SK-N-SH (cell line): ENCODE measurements around the gene AMZ1.

ENCODE experiments used
- POLR2AphosphoS5 ChIP-seq: IDR thresholded peaks from 2 replicates; pipeline ENCODE4 v1.6.1; 2012; ENCODE audit warnings: low read depth, low read length
- RXRA ChIP-seq: IDR thresholded peaks from 2 replicates; pipeline ENCODE4 v1.4.0; 2012; ENCODE audit warnings: low read depth, mild to moderate bottlenecking, borderline replicate concordance
- TF ChIP-seq, protein P1 (sequence below): fragments of 200-600 bp; sonication (generic); IDR thresholded peaks from 2 replicates; pipeline ENCODE4 v1.6.1; 2017; ENCODE audit warnings: antibody characterized with exemption, mild to moderate bottlenecking, moderate library complexity

DNA sequence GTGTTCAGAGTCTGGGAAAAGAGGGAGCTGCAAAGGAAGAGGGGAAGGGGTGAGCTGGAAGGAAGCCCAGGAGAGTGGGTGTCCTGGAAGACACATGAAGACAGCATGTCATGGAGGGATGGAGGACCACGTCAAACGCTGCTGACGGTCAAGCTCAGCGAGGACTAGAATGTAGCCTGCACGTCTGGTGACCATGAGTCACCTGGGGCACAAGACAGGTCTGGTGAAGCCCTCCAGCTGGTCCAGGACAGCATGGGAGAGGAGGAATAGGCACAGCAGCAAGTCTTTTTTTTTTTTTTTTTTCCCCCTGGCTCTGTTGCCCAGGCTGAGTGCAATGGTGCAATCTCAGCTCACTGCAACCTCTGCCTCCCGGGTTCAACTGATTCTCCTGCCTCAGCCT, 19.6 kb upstream of the AMZ1 start:
- TF ChIP-seq RXRA, result no peak
- TF ChIP-seq POLR2AphosphoS5, result no peak
- TF ChIP-seq, protein P1, sequence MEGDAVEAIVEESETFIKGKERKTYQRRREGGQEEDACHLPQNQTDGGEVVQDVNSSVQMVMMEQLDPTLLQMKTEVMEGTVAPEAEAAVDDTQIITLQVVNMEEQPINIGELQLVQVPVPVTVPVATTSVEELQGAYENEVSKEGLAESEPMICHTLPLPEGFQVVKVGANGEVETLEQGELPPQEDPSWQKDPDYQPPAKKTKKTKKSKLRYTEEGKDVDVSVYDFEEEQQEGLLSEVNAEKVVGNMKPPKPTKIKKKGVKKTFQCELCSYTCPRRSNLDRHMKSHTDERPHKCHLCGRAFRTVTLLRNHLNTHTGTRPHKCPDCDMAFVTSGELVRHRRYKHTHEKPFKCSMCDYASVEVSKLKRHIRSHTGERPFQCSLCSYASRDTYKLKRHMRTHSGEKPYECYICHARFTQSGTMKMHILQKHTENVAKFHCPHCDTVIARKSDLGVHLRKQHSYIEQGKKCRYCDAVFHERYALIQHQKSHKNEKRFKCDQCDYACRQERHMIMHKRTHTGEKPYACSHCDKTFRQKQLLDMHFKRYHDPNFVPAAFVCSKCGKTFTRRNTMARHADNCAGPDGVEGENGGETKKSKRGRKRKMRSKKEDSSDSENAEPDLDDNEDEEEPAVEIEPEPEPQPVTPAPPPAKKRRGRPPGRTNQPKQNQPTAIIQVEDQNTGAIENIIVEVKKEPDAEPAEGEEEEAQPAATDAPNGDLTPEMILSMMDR, result no peak
